H1 (cell line): ENCODE results near the gene TMEM202. TPM values are rescaled to one million over a fixed set of nuclear protein-coding genes. Genes with fewer than 3 reads are reported as not detected.

ENCODE experiments used
- CTCF ChIA-PET: fragments of 300-600 bp; sonication (Branson Sonifier 250); formaldehyde crosslinking; loops from one replicate; lab custom pipeline; 2021; ENCODE audit not compliant: partially characterized antibody; lab: Charles Lee
- POLR2A ChIA-PET: fragments of 300-600 bp; sonication (Branson Sonifier 250); formaldehyde crosslinking; loops from one replicate; lab custom pipeline; 2021; ENCODE audit warnings: inconsistent platforms; ENCODE audit not compliant: partially characterized antibody; lab: Charles Lee
- DNase-seq, 2 experiments: peaks; one replicate each; pipeline versions ENCODE4 v3.0.0 to v3.0.0-alpha.2; 2010 to 2022; ENCODE audit warnings: low spot score in 2 of 2, low read depth in 1 of 2, mixed read lengths in 1 of 2
- FAIRE-seq: peaks from 2 replicates; lab custom pipeline; 2011; peaks lifted over from hg19 to GRCh38; lab: Jason Lieb, UNC
- H2AFZ ChIP-seq: 2 replicates; pipeline ENCODE4 v1.8.1; 2012; ENCODE audit warnings: low read length, inconsistent platforms
- H2AK5ac ChIP-seq: 2 replicates; pipeline ENCODE4 v1.6.1; 2013; ENCODE audit warnings: low read depth, low read length
- H2BK120ac ChIP-seq: replicated peaks from 2 replicates; pipeline ENCODE3; 2013; ENCODE audit warnings: low read depth, low read length, inconsistent platforms
- H2BK12ac ChIP-seq: 2 replicates; pipeline ENCODE4 v1.6.1; 2013; ENCODE audit warnings: low read depth, low read length
- H2BK15ac ChIP-seq: 2 replicates; pipeline ENCODE4 v1.6.1; 2013; ENCODE audit warnings: low read length
- H2BK20ac ChIP-seq: 2 replicates; pipeline ENCODE4 v1.6.1; 2013; ENCODE audit warnings: low read length
- H2BK5ac ChIP-seq: 2 replicates; pipeline ENCODE4 v1.6.1; 2013; ENCODE audit warnings: low read depth, low read length
- H3K14ac ChIP-seq: 2 replicates; pipeline ENCODE4 v1.6.1; 2013; ENCODE audit warnings: inconsistent platforms; ENCODE audit not compliant: insufficient read length
- H3K18ac ChIP-seq: 2 replicates; pipeline ENCODE4 v1.6.1; 2013; ENCODE audit warnings: low read length; ENCODE audit errors: extremely low read depth
- H3K23ac ChIP-seq: 2 replicates; pipeline ENCODE4 v1.6.1; 2013; ENCODE audit warnings: inconsistent platforms; ENCODE audit not compliant: insufficient read length
- H3K23me2 ChIP-seq: 2 replicates; pipeline ENCODE4 v1.6.1; 2013; ENCODE audit warnings: low read depth, low read length
- H3K27ac ChIP-seq: 2 replicates; pipeline ENCODE4 v1.6.1; 2011; ENCODE audit warnings: low read depth, low read length, inconsistent platforms
- H3K27me3 ChIP-seq, 4 experiments: replicated peaks in 1 of 4; 1 replicate in 1 of 4; 2 replicates in 3 of 4; pipeline versions ENCODE4 v1.6.1 to v1.8.1; 2011 to 2013; ENCODE audit warnings: low read length in 3 of 4, mild to moderate bottlenecking in 3 of 4, inconsistent platforms in 2 of 4, mixed read lengths in 2 of 4, moderate library complexity in 1 of 4; ENCODE audit not compliant: control insufficient read depth in 3 of 4, insufficient read depth in 3 of 4; ENCODE audit errors: extremely low read depth in 1 of 4
- H3K36me3 ChIP-seq, 4 experiments: 2 replicates each; pipeline versions ENCODE4 v1.6.1 to v1.8.1; 2011 to 2013; ENCODE audit warnings: mild to moderate bottlenecking in 4 of 4, low read length in 3 of 4, moderate library complexity in 2 of 4, control low read depth in 1 of 4, inconsistent platforms in 1 of 4; ENCODE audit not compliant: insufficient read depth in 4 of 4, control insufficient read depth in 2 of 4
- H3K4ac ChIP-seq: replicated peaks from 2 replicates; pipeline ENCODE3; 2013; ENCODE audit warnings: low read length, low read depth, mixed read lengths, inconsistent platforms; ENCODE audit not compliant: insufficient read length
- H3K4me1 ChIP-seq, 4 experiments: replicated peaks in 1 of 4; 1 replicate in 1 of 4; 2 replicates in 3 of 4; pipeline versions ENCODE4 v1.6.1 to v1.8.1; 2011 to 2013; ENCODE audit warnings: low read length in 3 of 4, inconsistent platforms in 2 of 4, mixed read lengths in 1 of 4; ENCODE audit not compliant: insufficient read depth in 4 of 4, control insufficient read depth in 3 of 4
- H3K4me2 ChIP-seq, 2 experiments: 2 replicates each; pipeline versions ENCODE4 v1.6.1 to v1.8.1; 2011 to 2013; ENCODE audit warnings: low read depth in 2 of 2, low read length in 2 of 2, control low read depth in 1 of 2, inconsistent platforms in 1 of 2, mild to moderate bottlenecking in 1 of 2; ENCODE audit not compliant: insufficient read depth in 1 of 2
- H3K4me3 ChIP-seq, 4 experiments: fragments of 200-600, 300-600 bp in 1 of 4; sonication (generic), shearing (Covaris generic), sonication (Bioruptor Twin) in 1 of 4; 2 replicates each; pipeline versions ENCODE4 v1.5.1 to v1.8.1; 2011 to 2016; ENCODE audit warnings: low read length in 4 of 4, low read depth in 3 of 4, control low read depth in 2 of 4, inconsistent platforms in 2 of 4, mild to moderate bottlenecking in 2 of 4, mixed read lengths in 1 of 4, moderate library complexity in 1 of 4; ENCODE audit not compliant: insufficient read depth in 2 of 4; ENCODE audit errors: extremely low read depth in 1 of 4
- H3K56ac ChIP-seq: replicated peaks from 2 replicates; pipeline ENCODE3; 2013; ENCODE audit warnings: low read depth, mild to moderate bottlenecking, mixed read lengths, low read length, inconsistent platforms; ENCODE audit not compliant: insufficient read length
- H3K79me1 ChIP-seq: 2 replicates; pipeline ENCODE4 v1.6.1; 2013; ENCODE audit warnings: low read depth, low read length, control low read depth
- H3K79me2 ChIP-seq, 2 experiments: 2 replicates each; pipeline versions ENCODE4 v1.6.1 to v1.8.1; 2012 to 2013; ENCODE audit warnings: low read length in 2 of 2, mild to moderate bottlenecking in 2 of 2, inconsistent platforms in 1 of 2; ENCODE audit not compliant: insufficient read depth in 2 of 2, control insufficient read depth in 1 of 2
- H3K9ac ChIP-seq, 4 experiments: replicated peaks in 1 of 4; 1 replicate in 1 of 4; 2 replicates in 3 of 4; pipeline versions ENCODE4 v1.6.1 to v1.8.1; 2011 to 2013; ENCODE audit warnings: low read depth in 3 of 4, low read length in 3 of 4, control low read depth in 2 of 4, mild to moderate bottlenecking in 2 of 4, moderate library complexity in 2 of 4, inconsistent platforms in 1 of 4; ENCODE audit errors: extremely low read depth in 1 of 4
- H3K9me3 ChIP-seq, 2 experiments: 2 replicates each; pipeline versions ENCODE4 v1.6.1 to v1.8.1; 2012 to 2013; ENCODE audit warnings: mild to moderate bottlenecking in 2 of 2, moderate library complexity in 2 of 2, control low read depth in 1 of 2, inconsistent platforms in 1 of 2, low read depth in 1 of 2, low read length in 1 of 2, mixed read lengths in 1 of 2; ENCODE audit not compliant: insufficient read depth in 2 of 2
- H4K20me1 ChIP-seq, 2 experiments: replicated peaks in 1 of 2; 2 replicates each; pipeline versions ENCODE3 to v1.8.1; 2011 to 2013; ENCODE audit warnings: inconsistent platforms in 2 of 2, low read length in 2 of 2, mild to moderate bottlenecking in 1 of 2; ENCODE audit not compliant: insufficient read depth in 2 of 2, control insufficient read depth in 1 of 2
- H4K5ac ChIP-seq: 2 replicates; pipeline ENCODE4 v1.6.1; 2013; ENCODE audit warnings: low read length, low read depth, mixed read lengths, inconsistent platforms; ENCODE audit not compliant: insufficient read length
- H4K8ac ChIP-seq: 2 replicates; pipeline ENCODE4 v1.8.0; 2013; ENCODE audit warnings: mild to moderate bottlenecking, moderate library complexity, low read length, inconsistent platforms; ENCODE audit not compliant: insufficient read depth; ENCODE audit errors: extremely low read depth
- H4K91ac ChIP-seq: replicated peaks from 2 replicates; pipeline ENCODE3; 2013; ENCODE audit warnings: low read length, mixed read lengths, inconsistent platforms; ENCODE audit not compliant: insufficient read length
- BACH1 ChIP-seq: IDR thresholded peaks from 2 replicates; pipeline ENCODE4 v1.6.1; 2012; ENCODE audit warnings: low read length, improper control_type of control experiment
- CBX5 ChIP-seq: fragments of 300-800, 300-1000 bp; sonication (generic); IDR thresholded peaks from 2 replicates; pipeline ENCODE4 v1.7.1; 2016; ENCODE audit warnings: antibody characterized with exemption, low read length, low read depth
- CHD2 ChIP-seq: IDR thresholded peaks from 2 replicates; pipeline ENCODE4 v1.6.1; 2012; ENCODE audit warnings: low read length, improper control_type of control experiment
- GABPA ChIP-seq: IDR thresholded peaks from 2 replicates; pipeline ENCODE4 v1.6.1; 2011; ENCODE audit warnings: mild to moderate bottlenecking, low read length, moderate library complexity, borderline replicate concordance; ENCODE audit not compliant: insufficient read depth
- KDM1A ChIP-seq: fragments of 200-600, 300-600 bp; sonication (generic); IDR thresholded peaks from 2 replicates; pipeline ENCODE4 v1.7.1; 2016; ENCODE audit warnings: mild to moderate bottlenecking, low read length, borderline replicate concordance
- MAFK ChIP-seq: IDR thresholded peaks from 2 replicates; pipeline ENCODE4 v1.6.1; 2012; ENCODE audit warnings: low read depth, mild to moderate bottlenecking, improper control_type of control experiment, low read length
- RAD21 ChIP-seq, 2 experiments: IDR thresholded peaks in 1 of 2; conservative IDR thresholded peaks in 1 of 2; 2 replicates each; pipeline ENCODE4 v1.6.1; 2011; ENCODE audit warnings: low read depth in 2 of 2, low read length in 2 of 2, improper control_type of control experiment in 1 of 2, inconsistent platforms in 1 of 2, mild to moderate bottlenecking in 1 of 2, moderate library complexity in 1 of 2
- RBBP5 ChIP-seq: IDR thresholded peaks from 2 replicates; pipeline ENCODE4 v1.7.1; 2012; ENCODE audit warnings: low read depth, mild to moderate bottlenecking, inconsistent platforms, low read length, moderate library complexity, borderline replicate concordance
- RXRA ChIP-seq: IDR thresholded peaks from 2 replicates; pipeline ENCODE4 v1.6.1; 2011; ENCODE audit warnings: low read depth, mild to moderate bottlenecking, low read length, moderate library complexity; ENCODE audit not compliant: insufficient read depth
- TCF12 ChIP-seq: IDR thresholded peaks from 2 replicates; pipeline ENCODE4 v1.6.1; 2011; ENCODE audit warnings: low read depth, mild to moderate bottlenecking, low read length
- WGBS, 2 experiments: shearing (Covaris generic) in 1 of 2; methylation state at CpG; one replicate each; pipeline versions ENCODE4 v1.1.6 to v1.1.7; 2013 to 2015; ENCODE audit warnings: low lambda C conversion rate in 2 of 2, mixed read lengths in 2 of 2, inconsistent platforms in 1 of 2, low coverage in 1 of 2, missing lambda C conversion rate in 1 of 2; ENCODE audit not compliant: insufficient replicate concordance in 2 of 2, insufficient coverage in 1 of 2, insufficient read length in 1 of 2; ENCODE audit errors: extremely low coverage in 1 of 2, missing lambda C conversion rate in 1 of 2; 5-methylcytosine and 5-hydroxymethylcytosine counted together
- polyA plus RNA-seq, 7 experiments: library from polyadenylated mRNA; depleted of rRNA in 3 of 7; stranded (reverse) in 5 of 7; unstranded in 2 of 7; fragments of >200 nt in 5 of 7; fragments of 200-250 nt in 2 of 7; gene quantifications; 1 replicate in 5 of 7; 2 replicates in 1 of 7; 4 replicates in 1 of 7; pipeline versions ENCODE4 v1.2.1 to v1.2.3, GENCODE V29; 2011 to 2013; ENCODE audit warnings: missing spikeins in 2 of 7, mixed read lengths in 2 of 7
- total RNA-seq: library from RNA; stranded (reverse); fragmentation: NEBNext Ultra II Directional; extraction: Animal tissue kit (Norgen Biotek cat#: 25700); gene quantifications from 2 replicates; pipeline ENCODE4 v1.2.1, GENCODE V29; 2021
- TF ChIP-seq, protein P1 (sequence below), 3 experiments: IDR thresholded peaks; 1 replicate in 2 of 3; 2 replicates in 1 of 3; pipeline versions ENCODE4 v1.5.1 to v1.6.1; 2011; ENCODE audit warnings: low read length in 3 of 3, mild to moderate bottlenecking in 3 of 3, inconsistent platforms in 2 of 3, low read depth in 1 of 3, moderate library complexity in 1 of 3; ENCODE audit not compliant: insufficient read depth in 1 of 3; ENCODE audit errors: control extremely low read depth in 1 of 3

The TMEM202 gene
- total and polyA plus RNA-seq, 2 of the 8 experiments (the other 6 are each of a cell fraction or from before 2014, with no cell fraction given), result not detected

DNA sequence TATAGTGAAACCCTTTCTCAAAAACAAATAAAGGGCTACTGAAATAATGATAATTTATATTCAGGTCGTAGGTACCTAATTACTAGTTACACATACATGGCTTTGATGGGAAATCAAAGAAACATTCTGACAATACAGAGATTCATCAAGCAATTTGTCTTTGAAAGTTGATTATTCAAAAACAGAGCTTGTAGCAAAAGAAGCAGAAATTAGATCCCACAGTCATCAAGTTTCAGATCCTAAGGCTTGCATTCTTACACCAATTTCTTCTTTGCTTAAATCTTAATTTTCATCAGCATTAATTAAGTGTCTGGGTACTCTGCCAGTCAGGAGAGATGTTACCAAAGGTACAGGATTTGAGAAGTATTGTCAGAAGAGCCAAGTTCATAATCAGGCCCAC is 20.8 kb upstream of the TMEM202 start:
- Histone ChIP-seq H3K9ac (no peak overlapping the region), H3K9me3 (no peaks in the 10 kb centered on the region), H2BK5ac (no peak overlapping the region), H4K8ac (no peak overlapping the region), H4K5ac (no peak overlapping the region), H2AK5ac (no peak overlapping the region), H3K27me3 (no peaks in the 10 kb centered on the region), H3K18ac (no peak overlapping the region), H3K36me3 (no peaks in the 10 kb centered on the region), H2AFZ (no peak overlapping the region), H2BK120ac (no peak overlapping the region), H2BK20ac (no peak overlapping the region), H3K4me3 (no peak overlapping the region), H3K4me1 (peaks cover 0 to 4% (median 0%) of the 10 kb centered on the region in 4 experiments; a peak in 2 of 7 replicates), H4K91ac (no peak overlapping the region), H4K20me1 (no peaks in the 10 kb centered on the region), H3K14ac (no peak overlapping the region), H3K56ac (no peak overlapping the region), H2BK12ac (no peak overlapping the region), H3K79me2 (peaks cover 0 to 27% of the 10 kb centered on the region in 2 experiments; a peak in 2 of 4 replicates), H3K27ac (no peak overlapping the region), H3K4me2 (no peak overlapping the region; a peak in 1 of 4 replicates), H3K4ac (no peak overlapping the region), H3K79me1 (no peaks in the 10 kb centered on the region), H2BK15ac (no peak overlapping the region), H3K23ac (no peak overlapping the region), H3K23me2 (peaks cover 11% of the 10 kb centered on the region; the same call in 1 of the 2 replicates)
- no peak for FAIRE-seq
- no peak for DNase-seq
- 93% methylated on average over 1 of the region's 1 CpG; no CpG with 5 or more reads in 1 of the 2 experiments for WGBS, 2 experiments
- CTCF ChIA-PET, result interaction anchor here (0.6 kb wide), 1 partner anchor 62 kb away, joined by 3 read pairs; no protein-coding TSS in a partner anchor
- POLR2A ChIA-PET, result interaction anchor here (0.7 to 2.0 kb wide), 5 partner anchors 9 to 20 kb away, joined by 3 to 7 read pairs (median 3); no protein-coding TSS in a partner anchor
- TF ChIP-seq RXRA, result no peak
- TF ChIP-seq CBX5, result no peak
- TF ChIP-seq, protein P1, sequence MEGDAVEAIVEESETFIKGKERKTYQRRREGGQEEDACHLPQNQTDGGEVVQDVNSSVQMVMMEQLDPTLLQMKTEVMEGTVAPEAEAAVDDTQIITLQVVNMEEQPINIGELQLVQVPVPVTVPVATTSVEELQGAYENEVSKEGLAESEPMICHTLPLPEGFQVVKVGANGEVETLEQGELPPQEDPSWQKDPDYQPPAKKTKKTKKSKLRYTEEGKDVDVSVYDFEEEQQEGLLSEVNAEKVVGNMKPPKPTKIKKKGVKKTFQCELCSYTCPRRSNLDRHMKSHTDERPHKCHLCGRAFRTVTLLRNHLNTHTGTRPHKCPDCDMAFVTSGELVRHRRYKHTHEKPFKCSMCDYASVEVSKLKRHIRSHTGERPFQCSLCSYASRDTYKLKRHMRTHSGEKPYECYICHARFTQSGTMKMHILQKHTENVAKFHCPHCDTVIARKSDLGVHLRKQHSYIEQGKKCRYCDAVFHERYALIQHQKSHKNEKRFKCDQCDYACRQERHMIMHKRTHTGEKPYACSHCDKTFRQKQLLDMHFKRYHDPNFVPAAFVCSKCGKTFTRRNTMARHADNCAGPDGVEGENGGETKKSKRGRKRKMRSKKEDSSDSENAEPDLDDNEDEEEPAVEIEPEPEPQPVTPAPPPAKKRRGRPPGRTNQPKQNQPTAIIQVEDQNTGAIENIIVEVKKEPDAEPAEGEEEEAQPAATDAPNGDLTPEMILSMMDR (IDR thresholded peaks at IDR 0.05; ENCODE audit: control extremely low read depth in 1 of 3, insufficient read depth in 1 of 3, low read depth in 1 of 3, low read length in 3 of 3), result no peak
- TF ChIP-seq RAD21 (IDR thresholded peaks at IDR 0.05 in 1 of 2, conservative IDR thresholded peaks at IDR 0.05 in 1 of 2; ENCODE audit: low read depth in 2 of 2, low read length in 2 of 2), result no peak
- no peak for TF ChIP-seq KDM1A
- no peak for TF ChIP-seq BACH1
- TF ChIP-seq TCF12, result no peak
- TF ChIP-seq CHD2, result no peak
- TF ChIP-seq MAFK, result no peak
- TF ChIP-seq GABPA, result no peak
- TF ChIP-seq RBBP5, result no peak
